Stimulated activated CD8-positive, alpha-beta memory T cell treated with anti-CD3 and anti-CD28 coated beads, Interleukin-12 subunit alpha, Interleukin-12 subunit beta, amount 100 ng/mL, for 1 hour (primary cell): ENCODE data around the gene LEPR.

Experiments used
- DNase-seq: peaks from one replicate; pipeline ENCODE4 v3.0.0-alpha.2; 2020; ENCODE audit warnings: low read depth

Gene LEPR

DNA sequence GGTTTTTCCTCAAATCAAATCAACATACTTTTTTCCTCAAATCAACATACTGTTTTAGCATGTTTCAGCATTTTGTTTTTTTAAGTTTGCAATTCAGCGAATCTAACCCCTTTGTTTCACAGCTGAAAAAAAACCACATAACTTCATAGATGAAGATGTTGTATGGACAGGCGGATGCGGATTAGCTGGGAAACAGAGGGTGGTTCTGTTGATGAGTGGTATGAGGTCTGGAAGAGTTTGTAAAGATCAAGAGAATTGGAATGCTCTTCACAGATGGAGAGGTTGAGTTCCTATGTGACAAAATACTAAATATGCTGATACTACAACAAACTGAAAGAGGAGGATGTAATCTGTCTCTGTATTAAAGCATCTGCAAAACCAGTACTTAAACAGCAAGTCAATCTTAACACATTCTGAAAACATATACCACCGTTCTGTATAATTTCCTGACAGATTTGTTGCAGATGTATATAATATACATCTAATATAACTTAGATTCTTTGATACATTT, 10.6 kb upstream of the LEPR start:
- DNase-seq = no peak

DNA sequence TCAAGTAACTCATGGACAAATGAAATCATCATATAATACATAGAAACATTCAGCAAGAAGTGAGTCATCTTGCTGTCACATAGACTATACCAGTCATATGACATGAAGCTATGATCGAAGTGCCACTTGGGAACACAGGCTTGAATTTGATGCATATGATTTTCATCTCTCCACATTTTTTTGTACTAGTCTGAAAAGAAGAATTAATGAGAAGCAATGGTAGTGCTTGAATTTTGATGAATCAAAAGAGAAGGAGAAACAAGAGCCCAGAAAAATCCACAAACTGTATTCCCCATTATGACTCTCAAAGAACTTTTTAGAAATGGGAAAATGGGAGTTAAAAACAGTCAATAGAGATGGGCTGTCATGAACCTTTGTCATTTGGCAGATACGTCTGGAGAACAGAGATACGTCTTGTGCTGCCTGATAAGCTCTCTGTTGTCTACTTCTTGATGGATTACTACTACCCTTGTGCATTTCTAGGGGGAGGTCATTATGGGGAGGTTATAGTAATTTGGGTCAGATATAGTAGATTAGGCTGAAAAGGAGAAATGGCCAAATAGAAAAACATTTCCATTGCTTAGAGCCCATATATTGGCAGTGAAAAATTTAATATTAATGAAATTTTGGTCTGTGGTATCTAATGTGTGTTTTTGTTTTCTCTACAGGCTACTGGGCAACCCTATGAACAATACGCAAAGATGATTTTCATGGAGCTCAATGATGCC, 8.0 kb upstream of the LEPR start:
- DNase-seq = no peak

DNA sequence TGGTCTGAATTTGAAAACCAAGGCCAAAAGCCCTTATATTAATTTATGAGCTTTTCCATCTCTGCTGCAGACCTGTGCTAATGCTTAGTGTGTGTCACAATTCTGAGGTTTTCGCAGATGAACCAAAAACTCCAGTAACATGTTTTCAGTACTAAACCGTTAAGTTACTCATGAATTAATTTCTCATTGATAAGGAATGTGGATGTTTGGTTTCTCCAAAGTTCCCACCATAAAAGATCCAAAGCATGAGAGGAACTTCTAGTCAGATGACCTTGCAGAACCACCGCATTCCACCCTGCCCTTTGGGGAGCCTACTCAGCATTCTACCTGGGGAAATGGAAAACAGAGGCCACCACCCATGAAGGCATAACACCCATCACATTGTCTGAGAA, 7.5 kb upstream of the LEPR start:
- no peak for DNase-seq

DNA sequence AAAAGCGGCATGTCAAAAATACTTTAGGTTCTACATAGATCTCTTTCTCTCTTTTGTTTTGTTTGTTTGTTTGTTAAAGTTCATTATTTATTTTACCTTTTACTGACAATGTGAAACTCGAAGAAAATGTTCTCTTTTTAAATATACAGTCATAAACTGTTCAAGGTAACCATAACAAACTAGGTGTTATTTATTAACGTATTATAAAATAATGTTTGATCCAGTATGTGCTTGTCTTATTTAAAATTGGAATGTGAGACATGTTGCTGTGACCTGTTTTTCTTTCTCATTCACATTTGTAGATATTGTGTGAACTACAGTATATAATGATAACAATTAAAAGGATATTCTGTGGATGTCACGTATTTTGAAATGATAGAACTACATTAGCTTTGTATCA, 5.9 kb upstream of the LEPR start:
- DNase-seq = no peak

DNA sequence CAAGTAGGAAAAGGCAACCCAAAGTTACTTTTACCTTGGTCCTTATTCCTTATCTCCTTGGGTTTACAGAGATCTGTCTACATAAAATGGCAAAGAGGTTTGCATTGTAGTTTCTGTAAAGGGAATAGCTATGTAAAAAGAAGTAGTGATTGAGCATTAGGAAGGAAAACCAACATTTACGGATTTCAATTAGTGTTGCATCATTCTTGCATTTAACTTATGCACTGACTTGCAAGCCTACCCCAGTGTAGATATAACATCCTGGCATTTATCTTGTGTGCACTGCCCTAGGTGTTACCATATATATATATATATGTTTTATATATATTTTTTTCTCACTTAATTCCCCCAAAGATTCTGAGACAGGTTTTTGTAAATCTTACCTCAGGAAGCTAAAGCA, 3.7 kb upstream of the LEPR start:
- no peak for DNase-seq

DNA sequence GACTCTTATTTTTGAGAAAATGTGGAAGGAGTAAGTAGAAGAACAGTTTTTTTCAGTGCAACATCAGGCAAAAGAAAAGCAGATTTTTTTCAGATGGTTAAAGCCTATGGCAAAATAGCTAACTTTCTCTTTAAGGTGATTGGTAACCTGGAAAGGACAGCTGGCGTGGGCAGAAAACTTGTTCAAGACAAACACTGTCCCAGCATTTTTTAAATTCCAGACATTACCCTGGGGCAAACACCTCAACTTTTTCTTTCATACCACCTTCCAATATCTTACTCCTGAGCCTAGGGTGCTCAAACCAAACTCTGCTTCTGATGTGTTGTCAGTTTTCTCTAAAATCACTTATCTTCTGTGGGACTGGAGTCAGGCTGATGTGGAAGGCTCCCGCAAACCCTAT, 2.7 kb upstream of the LEPR start:
- no peak for DNase-seq

DNA sequence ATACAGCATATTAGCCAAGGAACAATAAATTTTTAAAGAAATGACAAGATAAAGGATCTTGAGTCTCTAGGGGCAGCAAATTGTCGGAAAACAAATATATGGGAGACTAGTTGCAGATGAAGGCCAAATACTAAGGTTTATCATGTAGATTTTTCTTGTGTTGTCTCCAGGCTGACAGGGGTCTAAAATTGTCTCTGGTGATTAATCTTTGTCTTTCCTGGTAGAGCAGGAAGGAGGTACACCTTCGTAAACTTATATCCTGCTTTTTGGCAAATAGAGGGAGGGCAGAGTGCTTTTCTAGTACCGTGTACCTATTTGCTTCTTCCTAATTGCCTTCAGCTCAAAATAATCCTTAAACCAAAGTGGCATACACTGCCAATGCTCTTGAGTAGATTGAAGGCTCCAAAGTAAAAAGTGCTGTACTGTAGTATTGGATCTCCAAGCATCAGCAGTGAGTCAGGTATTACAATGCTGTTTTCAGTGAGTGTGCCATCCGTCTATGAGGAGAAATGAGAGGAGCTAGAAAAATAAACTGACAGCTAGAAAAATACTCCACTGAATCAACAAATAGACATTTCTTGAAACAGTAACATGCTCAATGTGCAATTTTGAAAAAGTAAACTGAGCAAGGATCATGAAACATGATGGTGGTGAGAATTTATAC, 1.8 kb upstream of the LEPR start:
- no peak for DNase-seq

DNA sequence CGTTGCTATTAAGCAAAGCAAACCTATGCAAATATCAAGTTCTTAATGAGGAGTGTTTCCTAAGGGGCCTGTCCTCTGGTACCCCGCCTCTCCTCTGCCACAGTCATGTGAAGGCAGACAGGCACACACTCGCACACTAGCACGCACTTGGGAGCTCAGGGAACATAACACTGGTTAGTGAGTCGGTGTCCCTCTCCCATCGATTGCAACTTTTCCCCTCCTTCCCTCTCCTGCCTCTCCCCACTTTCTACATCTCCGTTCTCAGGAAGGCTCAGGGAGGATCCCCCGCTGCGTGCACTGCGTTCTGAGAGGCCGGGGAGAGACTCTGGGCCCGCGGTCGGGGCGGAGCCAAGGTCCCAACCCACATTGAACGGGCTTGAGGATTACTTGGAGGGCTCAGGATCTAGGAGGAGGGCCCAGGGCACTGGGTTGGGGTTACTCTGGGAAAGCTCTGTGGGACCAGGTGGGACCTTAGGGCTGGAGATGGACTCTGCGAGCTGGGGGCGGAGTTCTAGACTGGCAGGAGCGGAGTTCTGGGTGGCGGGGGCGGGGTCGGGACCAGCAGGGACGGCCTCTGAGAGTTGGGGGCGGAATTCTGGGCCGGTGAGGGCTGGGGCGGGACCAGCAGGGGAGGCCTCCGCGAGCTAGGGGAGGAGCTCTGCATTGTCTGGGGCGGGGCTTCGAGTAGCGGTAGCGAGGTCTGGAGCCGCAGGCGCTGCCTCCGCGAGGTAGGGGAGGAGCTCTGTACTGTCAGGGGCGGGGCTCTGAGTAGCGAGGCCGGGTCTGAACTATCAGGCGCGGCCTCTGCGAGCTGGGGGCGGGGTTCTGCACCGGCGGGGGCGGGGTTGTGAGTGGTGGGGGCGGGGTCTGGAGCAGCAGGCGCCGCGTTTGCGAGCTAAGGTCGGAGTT, 533 bp upstream of the LEPR start:
- peak; percentile 96 for DNase-seq

DNA sequence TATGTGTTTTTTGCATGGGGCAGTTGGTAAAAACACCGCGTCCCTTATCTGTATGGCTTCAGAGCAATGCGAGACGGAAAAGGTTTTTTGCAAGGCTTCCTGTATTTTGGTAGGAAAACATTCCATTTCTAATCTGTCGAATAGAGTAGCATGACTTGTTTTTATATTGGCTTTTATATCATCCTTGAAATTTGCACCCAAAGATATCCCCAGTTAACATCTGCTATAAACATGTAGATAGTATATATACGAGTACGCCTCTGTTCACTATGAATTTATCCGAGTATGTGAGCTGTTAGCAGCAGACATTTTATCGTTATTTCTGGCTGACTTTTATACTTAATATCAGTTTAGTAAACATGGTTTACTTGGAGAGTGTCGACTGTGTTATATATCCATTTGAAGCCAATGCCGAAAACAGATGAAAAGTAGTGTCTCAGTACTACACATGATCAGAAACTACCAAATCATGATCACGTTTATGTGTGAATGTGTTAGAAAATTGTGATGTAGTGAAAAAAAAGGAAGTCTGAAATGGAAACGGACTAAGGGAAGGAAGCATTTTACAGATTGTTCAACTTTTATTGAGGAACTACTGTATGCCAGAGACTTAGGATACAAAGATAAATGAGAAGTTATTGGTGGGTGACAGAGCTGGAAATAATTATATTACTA, 1.0 kb downstream of the LEPR start:
- DNase-seq = no peak

DNA sequence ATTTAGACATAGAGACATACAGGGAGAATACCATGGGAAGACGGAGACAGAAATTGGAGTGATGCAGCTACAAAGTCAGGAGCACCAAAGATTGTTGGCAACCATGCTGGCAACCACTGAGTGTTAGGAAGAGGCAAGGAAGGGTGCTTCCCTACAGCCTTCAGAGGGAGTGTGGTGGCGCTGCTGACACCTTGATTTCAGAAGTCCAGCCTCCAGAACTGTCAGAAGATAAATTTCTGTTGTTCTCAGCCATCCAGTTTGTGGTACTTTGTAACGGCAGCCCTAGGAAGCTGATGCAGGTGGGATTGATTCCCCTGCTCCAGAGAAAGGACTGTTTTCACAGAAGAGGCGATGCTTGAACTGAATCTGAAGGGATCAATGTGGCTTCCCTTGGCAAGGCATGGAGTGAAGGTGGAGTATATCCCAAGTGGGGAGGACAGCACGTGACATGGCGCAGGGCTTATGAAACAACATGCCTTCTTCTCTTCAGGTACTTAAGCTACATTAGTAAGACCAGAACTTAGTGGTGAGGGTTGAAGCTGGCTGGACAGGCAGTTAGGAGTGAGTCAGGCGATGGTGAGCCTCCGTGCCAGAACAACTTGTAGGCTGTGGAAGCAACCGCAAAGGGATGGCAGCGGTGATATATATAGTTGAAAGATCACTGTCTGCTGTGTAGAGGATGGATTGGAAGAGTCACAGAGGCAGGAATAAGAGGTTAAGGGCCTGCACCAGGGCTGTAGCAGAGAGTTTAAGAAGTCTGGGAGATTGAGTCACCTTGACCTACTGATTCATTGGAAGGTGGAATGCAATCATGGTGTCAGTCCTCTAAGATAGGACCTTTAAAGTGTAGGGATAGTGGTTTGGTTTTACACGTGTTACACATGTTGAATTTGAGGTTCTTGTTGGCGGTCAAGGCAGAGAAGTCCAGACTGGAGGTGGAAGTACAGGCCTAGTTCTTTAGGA, 2.1 kb downstream of the LEPR start:
- no peak for DNase-seq

DNA sequence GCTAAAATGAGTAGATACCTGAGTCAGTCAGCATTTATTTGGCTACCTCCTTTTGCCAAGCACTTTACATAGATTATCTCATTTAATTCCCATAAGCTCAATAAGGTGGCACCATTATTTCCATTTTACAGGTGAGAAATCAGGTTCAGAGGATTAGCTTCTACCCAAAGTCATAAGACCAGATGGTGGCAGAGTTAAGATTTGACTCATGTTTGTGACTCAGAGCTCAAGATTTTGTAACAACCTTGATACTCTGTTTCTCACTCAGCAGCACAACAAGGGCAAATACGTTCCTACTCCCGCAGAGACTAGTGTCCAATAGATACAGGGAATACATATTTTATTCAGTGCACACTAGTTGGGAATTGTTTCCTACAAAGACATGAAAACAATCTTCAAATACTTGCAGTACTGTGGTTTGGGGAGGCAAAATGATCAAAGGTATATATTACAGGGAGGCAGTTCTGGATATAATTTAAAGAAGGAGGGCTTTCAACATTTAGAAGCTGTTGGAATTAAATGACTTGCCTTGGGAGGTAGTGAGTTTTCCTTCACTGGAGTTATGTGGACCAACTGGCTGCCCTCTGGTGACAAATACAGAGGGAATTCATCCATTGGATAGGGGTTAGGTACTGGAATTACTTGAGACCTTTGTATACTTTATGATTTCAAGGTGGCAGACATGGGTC, 3.6 kb downstream of the LEPR start:
- no peak for DNase-seq

DNA sequence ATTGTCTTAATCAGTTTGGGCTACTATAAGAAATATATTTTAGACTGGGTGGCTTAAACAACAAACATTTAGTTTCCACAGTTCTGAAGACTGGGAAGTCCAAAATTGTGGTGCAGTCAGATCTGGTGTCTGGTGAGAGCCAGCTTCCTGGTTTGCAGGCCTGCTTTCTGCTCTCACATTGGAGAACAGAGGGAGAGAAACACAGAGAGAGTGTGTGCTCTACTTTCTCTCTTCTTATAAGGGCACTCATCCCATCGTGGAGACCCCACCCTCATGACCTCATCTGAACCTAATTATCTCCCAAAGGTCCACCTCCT, 4.1 kb downstream of the LEPR start:
- no peak for DNase-seq

DNA sequence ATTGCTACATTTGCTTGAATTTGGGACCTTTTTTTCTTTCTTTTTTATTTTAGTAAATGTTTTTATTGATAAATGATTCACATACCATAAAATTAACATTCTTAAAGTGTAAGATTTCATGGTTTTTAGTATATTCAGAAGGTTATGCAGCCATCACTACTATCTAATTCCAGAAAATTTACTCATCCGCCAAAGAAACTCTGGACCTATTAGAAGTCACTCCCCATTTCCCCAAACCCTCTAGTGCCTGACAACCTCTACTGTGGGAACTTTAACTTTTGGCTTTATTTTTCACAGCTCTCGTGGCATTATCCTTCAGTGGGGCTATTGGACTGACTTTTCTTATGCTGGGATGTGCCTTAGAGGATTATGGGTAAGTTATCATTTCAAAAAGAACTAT, 4.5 kb downstream of the LEPR start:
- no peak for DNase-seq

DNA sequence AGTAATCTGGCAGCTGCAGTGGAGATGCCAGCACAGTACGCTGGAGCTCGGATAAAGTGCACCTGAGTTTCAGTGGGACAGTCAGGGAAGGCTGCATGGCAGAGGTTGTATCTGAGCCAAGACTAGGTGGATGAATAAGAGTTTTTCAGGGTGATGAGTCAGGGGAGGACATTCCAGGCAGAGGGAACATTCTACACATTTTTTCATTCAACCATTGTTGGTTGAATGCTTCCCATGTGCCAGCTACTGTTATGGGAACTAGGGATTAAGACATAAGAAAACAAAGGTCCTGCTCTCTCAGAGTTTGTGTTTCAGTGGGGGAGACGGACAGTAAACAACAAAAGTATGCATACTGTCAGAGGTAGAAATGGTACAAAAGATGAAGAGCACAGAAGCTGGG, 5.2 kb downstream of the LEPR start:
- no peak for DNase-seq

DNA sequence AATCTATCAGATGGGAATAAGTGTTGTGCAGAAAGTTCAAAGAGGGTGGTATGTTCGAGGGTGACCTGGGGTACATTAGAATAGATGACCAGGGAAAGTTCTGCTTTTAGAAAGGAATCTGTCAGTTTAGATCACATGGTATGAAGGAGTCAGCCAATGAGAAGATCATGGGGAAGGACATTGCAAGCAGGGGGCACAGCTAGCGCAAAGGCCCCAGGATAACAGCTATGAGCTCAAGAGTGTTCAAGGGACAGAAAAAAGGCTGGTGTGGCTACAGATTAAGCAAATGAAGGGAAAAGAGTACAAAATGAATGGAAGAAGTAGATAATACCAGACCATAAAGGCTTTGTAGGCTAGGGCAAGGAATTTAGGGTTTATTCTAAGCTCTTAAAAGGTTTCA, 8.6 kb downstream of the LEPR start:
- no peak for DNase-seq

DNA sequence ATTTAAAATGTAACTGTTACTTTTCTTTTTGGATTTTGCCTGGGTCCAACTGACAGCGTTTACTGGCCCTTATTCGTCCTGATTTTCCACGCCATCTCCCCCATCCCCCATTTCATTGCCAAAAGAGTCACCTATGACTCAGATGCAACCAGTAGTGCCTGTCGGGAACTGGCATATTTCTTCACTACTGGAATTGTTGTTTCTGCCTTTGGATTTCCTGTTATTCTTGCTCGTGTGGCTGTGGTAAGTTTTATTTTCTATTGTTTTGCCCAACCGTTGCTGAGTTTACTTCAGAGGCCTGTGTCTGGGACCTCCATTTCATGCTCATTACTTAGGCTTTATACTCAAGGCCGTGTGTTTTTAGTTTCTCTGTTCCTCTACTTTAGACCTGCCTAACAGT, 9.3 kb downstream of the LEPR start:
- no peak for DNase-seq

DNA sequence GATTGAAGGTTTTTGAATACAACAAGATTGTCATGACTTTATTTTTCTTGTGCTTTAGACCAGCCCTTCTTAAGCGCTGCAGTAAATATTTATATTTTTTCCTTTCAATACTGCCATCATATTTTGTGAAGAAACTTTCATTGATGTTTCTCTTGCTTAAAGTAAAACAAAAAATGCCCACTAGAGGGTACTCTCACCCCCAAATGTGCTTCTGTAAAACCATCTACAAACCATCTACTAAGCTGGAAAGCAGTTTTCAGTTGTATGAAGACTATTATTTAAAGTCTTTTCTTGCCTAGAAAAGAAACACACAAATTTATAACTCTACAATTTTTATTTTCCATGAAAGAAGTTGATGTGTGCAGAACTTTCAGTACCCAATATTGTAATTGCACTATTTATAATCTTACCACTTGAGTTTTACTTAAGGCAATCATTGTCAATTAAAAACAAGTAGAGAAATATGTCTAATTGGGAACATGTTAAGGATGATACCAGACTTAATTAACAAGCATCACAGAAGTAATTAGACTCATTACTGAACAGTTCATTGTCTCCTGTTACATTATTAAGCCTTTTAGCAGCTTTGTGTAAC, 10.7 kb downstream of the LEPR start:
- no peak for DNase-seq

DNA sequence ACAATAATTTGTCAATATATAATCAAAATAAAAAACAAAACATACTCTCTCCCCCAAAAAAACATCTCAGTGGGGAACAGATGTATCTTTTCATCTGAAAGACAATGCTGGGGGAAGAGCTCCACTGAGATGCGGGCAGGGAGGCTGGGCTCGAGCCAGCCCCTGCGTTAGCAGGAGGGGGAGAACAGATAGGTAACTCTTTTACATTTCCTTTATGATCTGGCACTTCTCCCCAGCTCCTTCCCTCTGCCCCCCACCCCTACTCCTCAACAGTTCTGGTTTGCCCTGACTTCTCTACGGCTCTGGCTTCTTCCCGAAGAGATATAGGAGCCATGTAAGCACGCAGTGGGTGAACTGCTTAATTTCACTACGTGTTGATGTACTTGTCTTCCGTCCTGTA, 12.4 kb downstream of the LEPR start:
- DNase-seq = no peak

DNA sequence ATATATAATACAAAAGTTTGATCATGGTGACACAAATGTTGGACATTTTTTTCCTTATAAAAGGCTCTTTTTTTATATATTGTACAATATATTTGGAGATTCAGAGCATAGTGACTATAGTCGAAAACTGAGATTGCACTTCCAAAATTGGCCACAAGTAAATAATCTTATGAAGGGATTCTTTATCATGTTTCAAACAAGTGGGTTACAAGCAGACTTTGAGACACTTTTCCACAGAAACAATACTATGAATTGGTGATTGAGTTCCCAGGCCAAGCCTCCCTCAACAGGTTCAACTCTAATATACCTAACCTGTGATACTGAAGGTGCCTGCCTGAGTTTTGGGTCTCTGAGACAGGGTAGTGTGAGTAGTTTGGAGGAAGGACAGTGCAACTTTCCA, 13.8 kb downstream of the LEPR start:
- no peak for DNase-seq

DNA sequence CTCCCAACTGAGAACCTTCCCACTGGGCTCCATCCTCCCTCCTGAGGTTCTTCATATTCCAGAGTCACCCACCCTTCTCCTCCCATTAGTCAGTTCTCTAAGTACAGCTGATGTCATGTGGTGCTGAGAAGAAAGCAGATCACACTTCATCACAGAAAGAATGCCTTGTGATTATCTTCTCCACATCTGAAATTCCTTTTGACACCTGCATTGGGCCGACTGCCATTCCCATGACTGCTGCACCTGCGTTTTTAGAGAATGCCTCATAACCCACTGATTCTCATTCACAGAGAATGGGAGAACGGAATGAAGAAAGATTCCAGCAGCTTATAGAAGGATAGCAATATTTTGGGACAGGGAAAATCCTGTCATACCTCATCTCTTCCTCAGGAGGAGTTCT, 14.3 kb downstream of the LEPR start:
- no peak for DNase-seq
